Hematopoietic multipotent progenitor cell treated with erythropoietin and hydrocortisone succinate and interleukin-3 and kit ligand, for 17 days (in vitro differentiated cells): ENCODE results near the gene TBP.
"Not testable (repeated sequence)": the region's sequence is repeated elsewhere in the genome, so short reads cannot be mapped to it uniquely, and the experiment has no call there.

Experiments used
- DNase-seq: peaks from one replicate; pipeline ENCODE4 v3.0.0-alpha.2; 2015; ENCODE audit warnings: low spot score

The TBP gene

DNA sequence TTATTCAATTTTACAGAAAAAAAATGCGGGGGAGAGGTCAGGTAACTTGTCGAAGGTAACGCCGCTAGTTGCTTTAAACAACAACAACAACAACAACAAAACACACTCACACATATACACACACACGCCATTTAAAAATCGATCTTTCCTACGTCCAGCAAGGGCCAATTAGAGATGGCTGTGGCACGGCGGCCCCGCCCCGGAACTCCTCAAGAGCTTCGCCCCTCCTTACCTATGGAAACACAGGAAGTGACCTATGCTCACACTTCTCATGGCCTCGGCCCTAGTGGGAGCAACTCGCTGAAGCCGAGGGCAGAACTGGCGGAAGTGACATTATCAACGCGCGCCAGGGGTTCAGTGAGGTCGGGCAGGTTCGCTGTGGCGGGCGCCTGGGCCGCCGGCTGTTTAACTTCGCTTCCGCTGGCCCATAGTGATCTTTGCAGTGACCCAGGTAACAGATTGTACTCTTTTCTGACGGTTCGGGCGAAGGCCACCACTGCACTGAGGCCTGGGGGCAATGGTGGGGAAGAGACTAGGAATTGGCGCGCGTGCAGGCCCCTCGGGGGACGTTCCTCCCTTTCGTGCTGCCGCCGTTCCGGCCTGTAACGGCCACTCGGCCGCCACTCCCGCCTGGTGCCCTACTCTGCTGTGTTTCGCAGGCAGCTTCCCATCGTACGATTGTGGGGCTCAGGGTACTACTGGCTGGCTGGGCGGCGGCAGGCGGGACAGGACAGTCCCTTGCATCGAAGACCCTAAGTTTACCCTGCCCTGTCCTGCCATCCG, at the start of gene TBP:
Gene TBP, plus strand, starts transcription at position 357 of the 783 bp plus-strand sequence. CDS start 2,661 bp downstream, outside the sequence.
- DNase-seq: peak; percentile 98

DNA sequence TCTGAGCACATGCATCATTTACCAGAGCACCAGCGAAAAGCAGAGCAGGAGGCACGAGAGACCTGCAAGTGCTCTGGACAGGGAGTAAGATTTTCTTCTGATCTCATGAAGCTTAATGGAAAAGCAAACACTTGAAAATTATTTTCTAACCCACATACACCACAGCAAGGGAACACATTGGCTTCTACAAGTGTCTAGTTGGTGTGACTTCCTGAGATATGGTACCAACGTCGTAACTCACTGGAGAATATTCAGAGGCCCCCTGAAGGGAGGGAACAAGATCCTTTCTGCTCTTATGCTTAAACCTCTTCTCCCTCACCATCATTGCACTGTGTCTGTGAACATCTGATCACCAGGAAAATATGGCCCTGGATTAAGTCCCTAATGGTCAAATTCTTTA, 49.7 kb upstream of the TBP start:
- no peak for DNase-seq

DNA sequence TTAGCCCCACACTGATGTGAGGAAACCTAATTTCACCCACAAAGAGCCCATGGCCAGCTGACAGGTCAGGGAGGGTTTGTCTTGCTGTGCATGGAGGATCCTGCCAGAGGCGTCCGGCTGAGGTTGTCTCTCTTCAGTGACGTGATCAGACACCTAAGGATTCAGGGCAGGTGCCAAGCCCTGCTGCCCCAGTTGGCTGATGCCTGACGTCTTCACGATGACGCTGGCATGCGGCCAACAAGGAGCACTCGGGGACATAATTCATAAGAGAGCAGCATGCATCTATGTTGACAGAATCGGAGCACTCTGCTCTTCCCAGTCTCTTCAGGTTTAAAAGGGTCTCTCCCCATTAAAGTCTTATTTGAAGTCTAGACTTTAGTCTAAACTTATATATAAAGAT, 48.9 kb upstream of the TBP start:
- no peak for DNase-seq

DNA sequence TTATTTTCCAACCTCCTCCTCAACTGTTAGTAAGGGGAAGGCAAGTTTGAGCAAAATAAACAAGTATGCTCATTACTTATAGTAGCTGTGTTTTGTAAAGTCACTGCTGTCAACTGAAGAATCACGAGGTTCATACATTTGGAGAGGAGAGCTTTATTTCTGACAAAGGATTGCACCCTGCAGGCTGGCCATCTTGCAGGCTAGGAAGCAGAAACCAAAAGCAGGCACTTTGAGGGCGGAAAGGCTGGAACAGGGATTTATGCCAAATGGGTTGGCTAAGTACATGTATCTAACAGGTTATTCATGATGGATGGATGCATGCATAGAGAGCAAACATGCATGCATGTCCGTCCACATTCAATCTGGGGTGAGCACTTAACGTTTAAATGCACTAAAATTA, 47.7 kb upstream of the TBP start:
- no peak for DNase-seq

DNA sequence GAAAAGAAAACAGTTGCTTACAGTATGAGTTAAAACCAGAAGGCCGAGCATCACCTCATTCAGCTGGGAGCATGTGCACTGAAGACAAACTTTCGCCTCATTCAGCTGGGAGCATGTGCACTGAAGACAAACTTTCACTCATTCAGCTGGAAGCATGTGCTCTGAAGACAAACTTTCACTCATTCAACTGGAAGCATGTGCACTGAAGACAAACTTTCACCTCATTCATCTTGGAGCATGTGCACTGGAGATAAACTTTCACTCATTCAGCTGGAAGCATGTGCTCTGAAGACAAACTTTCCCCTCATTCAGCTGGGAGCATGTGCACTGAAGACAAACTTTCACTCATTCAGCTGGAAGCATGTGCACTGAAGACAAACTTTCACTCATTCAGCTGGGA, 46.4 kb upstream of the TBP start:
- DNase-seq: not testable (repeated sequence)

DNA sequence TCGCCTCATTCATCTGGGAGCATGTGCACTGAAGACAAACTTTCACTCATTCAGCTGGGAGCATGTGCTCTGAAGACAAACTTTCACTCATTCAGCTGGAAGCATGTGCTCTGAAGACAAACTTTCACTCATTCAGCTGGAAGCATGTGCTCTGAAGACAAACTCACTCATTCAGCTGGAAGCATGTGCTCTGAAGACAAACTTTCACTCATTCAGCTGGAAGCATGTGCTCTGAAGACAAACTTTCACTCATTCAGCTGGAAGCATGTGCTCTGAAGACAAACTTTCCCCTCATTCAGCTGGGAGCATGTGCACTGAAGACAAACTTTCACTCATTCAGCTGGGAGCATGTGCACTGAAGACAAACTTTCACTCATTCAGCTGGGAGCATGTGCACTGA, 45.9 kb upstream of the TBP start:
- DNase-seq: not testable (repeated sequence)

DNA sequence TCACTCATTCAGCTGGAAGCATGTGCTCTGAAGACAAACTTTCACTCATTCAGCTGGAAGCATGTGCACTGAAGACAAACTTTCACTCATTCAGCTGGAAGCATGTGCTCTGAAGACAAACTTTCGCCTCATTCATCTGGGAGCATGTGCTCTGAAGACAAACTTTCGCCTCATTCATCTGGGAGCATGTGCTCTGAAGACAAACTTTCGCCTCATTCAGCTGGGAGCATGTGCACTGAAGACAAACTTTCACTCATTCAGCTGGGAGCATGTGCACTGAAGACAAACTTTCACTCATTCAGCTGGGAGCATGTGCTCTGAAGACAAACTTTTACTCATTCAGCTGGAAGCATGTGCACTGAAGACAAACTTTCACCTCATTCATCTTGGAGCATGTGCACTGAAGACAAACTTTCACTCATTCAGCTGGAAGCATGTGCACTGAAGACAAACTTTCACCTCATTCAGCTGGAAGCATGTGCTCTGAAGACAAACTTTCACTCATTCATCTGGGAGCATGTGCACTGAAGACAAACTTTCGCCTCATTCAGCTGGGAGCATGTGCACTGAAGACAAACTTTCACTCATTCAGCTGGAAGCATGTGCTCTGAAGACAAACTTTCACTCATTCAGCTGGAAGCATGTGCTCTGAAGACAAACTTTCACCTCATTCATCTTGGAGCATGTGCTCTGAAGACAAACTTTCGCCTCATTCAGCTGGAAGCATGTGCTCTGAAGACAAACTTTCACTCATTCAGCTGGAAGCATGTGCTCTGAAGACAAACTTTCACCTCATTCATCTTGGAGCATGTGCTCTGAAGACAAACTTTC, 45.1 kb upstream of the TBP start:
- DNase-seq: not testable (repeated sequence)

DNA sequence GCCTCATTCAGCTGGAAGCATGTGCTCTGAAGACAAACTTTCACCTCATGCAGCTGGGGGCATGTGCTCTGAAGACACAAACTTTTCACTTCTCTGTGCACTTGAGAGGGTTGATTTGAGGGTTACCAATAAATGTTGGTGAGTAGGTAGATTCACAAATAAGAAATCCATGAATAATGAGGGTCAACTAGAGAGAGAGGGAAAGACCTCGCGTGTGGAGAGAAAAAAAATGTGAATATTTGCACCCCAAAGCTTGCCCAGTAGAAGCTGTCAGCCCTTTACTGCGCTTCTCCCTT, 44.5 kb upstream of the TBP start:
- no peak for DNase-seq

DNA sequence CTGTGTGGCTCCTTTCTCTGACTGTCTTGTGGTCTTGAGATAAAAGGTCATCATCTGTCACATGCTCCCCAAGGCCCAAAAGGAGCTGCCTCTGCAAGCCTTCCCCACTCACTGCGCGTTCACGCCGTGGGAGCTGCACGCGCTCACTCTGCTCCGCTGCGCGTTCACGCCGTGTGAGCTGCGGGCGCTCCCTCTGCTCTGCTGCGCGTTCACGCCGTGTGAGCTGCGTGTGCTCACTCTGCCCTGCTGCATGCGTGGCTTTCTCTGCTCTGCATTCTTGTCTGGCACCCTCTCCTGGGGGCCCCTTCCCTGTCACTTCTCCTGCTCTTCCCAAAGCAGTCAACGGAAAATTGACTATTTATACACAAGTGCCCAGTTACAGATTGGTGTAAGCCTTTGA, 43.5 kb upstream of the TBP start:
- DNase-seq: no peak

DNA sequence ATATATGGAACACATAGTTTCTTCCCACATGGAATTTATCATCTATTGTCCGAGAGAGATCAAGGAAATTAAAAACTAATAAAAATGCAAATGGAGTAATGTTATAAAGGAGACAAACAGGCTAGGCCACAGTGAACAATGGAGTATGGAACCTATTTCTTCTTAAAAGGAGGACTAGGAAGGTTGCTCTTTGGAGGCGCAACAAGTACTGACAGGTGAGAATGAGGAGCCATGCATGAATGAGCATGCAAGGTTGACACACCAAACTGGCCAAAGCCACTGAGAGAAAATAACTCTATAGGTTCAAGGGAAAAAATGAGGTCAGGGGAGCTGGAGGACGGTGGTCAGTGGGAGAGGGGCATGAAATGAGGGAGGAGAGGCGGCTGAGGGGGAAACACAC, 41.9 kb upstream of the TBP start:
- no peak for DNase-seq

DNA sequence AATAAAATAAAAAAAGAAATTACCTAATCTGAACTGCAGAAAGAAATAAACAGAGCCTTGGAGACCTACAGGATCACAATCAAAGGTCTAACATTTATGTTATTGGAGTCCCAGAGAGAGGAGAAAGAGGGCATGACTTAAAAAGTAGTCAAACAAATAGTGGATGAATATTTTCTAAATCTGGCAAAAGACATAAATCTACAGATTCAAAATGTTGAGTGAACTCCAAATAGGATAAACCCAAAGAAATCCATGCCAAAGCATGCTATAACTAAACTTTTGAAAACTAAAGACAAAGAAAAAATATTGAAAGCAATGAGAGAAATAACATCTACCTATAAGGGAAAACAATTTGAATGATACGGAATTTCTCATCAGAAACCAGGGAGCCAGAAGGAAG, 39.3 kb upstream of the TBP start:
- no peak for DNase-seq

DNA sequence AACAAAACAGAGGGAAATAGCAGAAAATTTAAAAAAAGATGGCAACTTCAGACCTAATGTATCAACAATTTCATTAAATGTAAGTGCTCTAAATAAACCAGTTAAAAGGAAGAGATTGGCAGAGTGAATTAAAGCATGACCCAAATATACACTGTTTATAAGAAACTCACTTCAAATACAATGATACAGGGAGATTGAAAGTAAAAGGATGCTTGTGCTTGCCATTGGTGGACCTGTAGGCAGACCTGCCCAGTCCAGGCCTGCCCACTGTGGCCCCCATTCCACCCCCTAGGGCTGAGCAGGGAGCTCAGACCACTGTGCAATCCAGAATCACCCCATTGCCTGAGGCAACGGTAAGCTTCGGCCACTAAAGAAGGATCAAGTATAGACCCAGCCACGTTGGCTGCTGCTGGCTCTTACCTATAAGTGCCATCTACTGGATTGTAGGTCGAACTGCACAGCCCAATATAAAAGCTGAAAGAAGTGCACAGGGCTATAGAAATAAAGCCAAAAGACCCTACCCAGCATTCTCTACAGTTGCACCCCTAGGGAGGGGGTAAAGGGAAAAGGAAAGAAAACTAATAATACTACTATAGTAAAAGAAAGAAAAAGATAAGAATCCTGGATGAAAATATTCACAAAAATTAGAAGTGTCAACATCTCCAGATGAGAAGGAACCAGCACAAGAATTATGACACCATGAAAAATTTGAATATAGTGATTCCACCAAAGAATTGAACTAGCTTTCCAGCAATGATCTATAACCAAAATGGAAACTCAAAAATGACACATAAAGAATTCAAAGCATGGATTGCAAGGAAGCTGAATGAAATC, 37.2 kb upstream of the TBP start:
- peak; percentile 25 for DNase-seq

DNA sequence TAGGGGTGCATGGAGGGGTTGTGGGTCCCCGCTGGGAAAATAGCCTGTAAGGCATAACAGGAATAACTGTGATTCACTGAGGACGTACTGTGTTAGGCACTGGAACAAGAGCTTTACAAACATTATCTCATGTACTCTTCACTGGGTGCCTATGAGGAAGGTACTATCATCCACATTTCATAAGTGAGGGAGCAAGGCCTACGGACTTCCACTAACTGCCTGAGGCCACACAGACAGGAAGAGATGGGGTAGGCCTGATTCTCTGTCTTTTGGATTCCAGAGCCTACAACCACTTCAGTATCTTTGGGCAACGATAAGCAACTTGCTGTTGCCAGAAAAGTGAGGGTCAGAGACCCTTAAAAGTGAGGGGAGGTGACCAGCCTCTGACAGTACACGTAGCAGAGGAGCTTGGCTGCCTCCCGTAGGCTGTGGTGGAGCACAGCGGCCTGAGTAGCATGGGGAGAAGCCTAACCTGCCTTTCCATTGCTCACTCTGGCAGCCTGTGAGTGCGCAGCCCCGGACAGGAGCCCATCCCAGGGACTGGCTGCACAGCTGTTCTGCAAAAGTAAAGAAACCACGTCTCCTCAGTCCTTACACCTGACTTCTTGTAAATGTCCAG, 31.5 kb upstream of the TBP start:
- no peak for DNase-seq

DNA sequence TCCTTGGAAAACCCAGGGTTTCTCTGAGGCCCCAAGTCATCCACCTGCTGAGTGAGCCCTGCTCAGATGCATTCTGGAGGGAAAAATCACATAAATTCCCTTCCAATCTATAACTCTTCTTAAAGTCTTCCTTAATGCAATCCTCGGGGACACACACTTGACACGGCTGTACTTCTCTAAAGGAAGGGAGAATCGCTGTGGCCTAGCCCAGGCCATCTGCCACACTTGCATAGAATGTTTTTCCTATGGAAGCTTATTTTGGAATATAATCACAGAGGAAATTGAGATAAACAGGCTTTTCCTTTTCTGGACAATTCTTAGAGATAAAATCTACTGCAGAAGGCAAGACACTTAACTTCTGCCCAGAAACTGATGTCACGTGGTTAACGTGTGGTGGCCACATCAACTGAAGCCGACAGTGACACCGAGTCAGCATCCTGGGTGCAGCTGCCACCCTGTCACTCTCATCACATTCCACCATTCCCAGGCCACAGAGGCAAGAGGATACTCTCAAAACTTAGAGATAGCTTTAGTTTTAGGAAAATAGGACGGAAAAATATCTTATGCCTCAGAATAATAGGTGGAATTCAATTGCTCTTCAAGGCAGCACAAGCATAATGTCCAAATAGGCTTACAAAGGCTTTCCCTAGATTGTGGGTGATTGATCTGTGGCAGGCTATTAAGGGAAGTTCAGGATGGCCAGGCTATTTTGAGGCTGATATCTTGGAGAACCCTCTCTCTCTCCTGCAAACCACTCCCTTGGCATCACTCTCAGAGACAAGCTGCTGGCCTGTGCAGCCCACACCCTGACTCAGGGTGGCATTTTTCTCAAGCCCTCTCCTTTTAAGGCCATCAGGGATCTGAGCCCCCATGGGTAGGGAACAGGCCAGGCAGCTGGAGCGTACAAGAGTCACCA, 30.7 kb upstream of the TBP start:
- DNase-seq: no peak

DNA sequence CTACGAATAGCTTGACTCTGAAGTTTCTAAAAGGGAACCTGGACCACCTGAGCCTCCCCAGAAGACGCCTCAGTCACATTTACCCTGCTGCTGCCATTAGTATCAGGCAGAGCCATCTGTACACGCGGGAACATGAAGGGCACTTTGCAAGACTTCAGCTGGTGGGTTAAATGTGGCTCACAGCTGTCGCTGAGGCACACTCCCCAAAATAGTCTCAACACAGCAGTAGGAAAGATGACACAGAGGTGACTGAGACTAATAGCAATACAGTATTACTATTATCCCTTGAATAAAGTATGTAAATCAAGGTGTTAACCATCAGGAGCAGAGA, 30.0 kb upstream of the TBP start:
- no peak for DNase-seq

DNA sequence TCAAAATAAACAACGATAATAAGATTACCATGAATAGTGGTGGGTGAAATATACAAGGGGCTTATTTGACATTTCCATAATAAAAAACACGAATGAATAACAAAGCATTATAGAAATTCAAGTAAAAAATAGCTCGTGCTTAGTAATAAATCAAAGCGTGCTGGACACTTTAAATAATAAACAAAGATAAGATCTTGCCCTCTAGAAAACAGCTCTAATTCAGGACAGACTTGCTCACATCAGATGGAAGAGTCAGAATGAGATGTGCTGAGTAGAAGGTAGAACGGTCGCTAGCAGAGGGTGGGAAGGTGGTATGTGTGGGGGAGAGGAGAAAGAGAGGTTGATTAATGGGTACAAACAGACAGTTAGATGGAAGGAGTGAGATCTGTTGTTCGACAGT, 28.4 kb upstream of the TBP start:
- no peak for DNase-seq

DNA sequence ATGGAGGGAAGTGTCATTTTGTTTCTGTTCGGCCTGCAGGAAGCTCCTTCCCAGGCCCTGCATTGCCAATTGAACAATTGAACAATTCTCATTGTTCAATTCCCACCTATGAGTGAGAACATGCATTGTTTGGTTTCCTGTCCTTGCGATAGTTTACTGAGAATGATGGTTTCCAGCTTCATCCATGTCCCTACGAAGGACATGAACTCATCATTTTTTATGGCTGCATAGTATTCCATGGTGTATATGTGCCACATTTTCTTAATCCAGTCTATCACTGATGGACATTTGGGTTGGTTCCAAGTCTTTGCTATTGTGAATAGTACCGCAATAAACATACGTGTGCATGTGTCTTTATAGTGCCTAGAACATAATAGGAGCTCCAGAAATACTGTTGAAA, 26.2 kb upstream of the TBP start:
- not testable (repeated sequence) for DNase-seq

DNA sequence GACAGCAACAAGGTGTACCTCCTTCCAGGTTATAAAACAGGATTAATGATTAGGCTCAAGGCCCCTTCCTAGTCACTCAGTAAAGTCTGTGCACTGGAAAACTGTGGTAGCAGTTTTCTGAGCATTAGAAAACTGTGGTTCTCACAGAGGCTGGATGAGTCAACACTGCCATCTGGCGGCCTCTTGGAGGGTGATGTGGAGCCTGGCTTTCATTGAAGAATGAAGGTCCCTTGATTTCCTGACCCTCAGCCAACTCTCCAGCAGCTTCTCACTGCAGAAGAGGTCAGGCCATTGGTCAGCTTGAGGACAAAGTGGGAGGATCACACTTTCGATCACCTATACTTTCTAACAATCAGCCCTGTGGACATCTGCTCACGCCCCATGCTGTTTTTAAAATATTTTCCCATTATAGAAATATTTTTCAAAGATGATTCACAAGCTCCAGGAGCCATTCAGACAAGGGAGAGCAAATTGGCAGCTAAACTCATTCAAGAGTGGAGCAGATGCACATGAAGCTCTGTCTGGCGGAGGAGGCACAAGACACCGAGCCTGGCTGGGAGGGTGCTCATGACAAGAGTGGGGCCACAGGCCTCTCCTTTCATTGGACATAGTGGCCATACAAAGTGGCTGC, 24.2 kb upstream of the TBP start:
- peak; percentile 73 for DNase-seq

DNA sequence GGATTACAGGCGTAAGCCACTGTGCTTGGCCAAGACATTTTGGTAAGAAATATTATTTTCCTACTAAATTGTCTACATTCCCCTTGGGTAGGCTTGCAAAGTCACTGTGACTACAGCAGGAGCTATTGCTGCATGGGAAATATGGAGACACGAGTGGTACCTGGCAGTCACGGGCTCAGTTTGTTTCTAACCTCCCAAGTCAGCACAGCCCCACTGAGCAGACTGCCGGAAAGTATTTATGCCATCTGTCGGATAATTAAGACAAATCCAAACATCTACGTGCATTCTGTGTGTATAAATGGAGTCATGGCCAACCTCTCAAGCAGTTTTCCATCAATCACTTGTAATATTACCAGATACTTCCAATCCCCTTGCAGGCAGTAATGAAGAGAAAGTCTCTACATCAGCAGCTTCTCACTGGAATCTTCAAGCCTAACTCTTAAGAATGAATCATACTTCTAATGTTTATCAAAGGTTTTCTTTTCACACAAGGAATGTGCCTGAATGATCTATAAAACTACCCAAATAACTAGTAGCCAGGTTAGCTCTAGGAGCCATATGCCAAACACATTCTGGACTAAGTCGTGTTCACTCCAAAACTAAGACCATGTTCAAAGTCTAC, 21.2 kb upstream of the TBP start:
- DNase-seq: no peak

DNA sequence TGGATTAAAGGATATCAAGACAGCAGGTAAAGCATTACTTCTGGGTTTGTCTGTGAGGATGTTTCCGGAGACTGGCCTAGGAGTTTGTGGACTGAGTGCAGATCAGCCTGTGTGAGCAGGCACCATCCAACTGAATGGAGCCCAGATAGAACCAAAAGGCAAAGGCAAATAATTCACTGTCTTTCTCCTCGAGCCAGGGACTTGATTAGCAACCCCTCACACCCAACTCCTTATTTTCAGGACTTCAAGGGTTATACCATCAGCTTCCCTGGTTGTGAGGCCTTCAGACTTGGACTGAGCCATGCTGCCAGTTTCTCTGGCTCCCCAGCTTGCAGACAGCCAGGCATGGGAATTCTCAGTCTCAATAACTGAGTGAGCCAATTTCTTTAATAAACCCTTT, 20.4 kb upstream of the TBP start:
- no peak for DNase-seq
